ENCODE results near the gene PPP1R17. TPM values are rescaled to one million over a fixed set of nuclear protein-coding genes. Genes with fewer than 3 reads are reported as not detected.

PPP1R17 gene
- total RNA-seq, 1 donor from 2014 or later: not detected

DNA sequence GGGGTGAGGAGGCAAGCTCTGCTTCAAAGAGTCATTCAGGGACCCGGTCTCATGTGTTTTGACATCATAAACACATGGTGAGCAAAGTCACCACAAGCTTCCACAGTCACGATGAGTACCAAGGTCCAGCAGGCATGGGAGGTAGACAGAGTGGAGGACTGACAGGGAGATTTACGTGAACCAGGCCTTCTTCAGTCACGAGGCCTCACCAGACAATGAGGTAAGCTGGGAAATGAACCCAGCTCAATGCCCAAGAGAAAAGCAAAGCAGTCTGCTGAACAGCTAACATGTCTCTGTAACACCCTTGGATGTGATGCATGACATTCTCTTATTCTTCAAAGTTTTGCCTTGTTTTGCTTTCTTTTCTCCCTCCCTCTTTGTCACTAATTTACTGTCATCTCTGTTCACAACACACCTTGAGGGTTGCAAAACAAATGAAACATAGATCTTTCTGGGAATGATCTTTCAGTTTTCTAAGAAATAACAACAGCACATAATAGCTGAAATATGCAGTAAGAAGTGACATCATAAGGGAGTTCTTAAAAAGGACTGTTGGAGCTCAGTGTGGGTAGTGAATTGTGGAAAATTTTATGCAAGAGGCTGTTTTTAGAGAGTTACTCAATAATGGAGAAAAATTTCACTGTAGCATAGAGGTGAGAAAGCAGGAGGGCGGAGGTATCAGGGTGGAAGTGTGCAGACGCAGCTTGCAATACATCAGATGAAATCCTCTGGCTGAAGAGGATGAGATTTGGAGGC, 9.0 kb downstream of the PPP1R17 start:
- no peaks in the 10 kb centered on the region for H3K9me3 Mint-ChIP-seq (ENCODE audit: unreplicated experiment)
- DNase-seq (ENCODE audit: extremely low spot score, unreplicated experiment): no peak
- H3K27me3 Mint-ChIP-seq (ENCODE audit: unreplicated experiment): peaks cover 16% of the 10 kb centered on the region
- no peak overlapping the region for H3K27ac Mint-ChIP-seq (ENCODE audit: unreplicated experiment)
- no peak overlapping the region for H3K4me3 Mint-ChIP-seq (ENCODE audit: unreplicated experiment)
- TF ChIP-seq, protein P1, sequence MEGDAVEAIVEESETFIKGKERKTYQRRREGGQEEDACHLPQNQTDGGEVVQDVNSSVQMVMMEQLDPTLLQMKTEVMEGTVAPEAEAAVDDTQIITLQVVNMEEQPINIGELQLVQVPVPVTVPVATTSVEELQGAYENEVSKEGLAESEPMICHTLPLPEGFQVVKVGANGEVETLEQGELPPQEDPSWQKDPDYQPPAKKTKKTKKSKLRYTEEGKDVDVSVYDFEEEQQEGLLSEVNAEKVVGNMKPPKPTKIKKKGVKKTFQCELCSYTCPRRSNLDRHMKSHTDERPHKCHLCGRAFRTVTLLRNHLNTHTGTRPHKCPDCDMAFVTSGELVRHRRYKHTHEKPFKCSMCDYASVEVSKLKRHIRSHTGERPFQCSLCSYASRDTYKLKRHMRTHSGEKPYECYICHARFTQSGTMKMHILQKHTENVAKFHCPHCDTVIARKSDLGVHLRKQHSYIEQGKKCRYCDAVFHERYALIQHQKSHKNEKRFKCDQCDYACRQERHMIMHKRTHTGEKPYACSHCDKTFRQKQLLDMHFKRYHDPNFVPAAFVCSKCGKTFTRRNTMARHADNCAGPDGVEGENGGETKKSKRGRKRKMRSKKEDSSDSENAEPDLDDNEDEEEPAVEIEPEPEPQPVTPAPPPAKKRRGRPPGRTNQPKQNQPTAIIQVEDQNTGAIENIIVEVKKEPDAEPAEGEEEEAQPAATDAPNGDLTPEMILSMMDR (IDR thresholded peaks at IDR 0.05): no peak
- no peaks in the 10 kb centered on the region for H3K36me3 Mint-ChIP-seq (ENCODE audit: unreplicated experiment)
- H3K4me1 Mint-ChIP-seq (ENCODE audit: unreplicated experiment): no peaks in the 10 kb centered on the region

DNA sequence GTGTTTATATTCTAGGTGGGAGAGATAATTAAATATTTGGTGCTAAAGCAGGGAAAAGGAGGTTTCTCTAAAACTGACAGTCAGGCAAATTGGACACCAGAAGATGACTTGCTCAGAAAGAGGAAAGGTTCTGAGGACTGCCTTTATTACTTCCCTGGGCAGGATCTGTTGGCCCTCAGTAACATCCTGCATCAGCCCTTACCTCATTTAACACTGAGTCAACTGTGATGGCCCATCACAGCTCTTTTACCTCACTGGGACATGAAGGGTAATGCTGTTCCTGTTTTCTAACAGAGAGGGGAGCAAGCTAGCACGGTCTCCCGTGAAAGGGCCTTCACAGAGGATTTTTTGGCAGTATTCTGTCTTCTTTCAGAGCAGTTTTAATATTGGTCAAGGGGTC, 12.0 kb downstream of the PPP1R17 start:
- no peaks in the 10 kb centered on the region for H3K4me1 Mint-ChIP-seq (ENCODE audit: unreplicated experiment)
- peaks cover 12% of the 10 kb centered on the region for H3K27me3 Mint-ChIP-seq (ENCODE audit: unreplicated experiment)
- H3K9me3 Mint-ChIP-seq (ENCODE audit: unreplicated experiment): no peaks in the 10 kb centered on the region
- TF ChIP-seq, protein P1 (IDR thresholded peaks at IDR 0.05): no peak
- no peak for DNase-seq (ENCODE audit: extremely low spot score, unreplicated experiment)
- H3K27ac Mint-ChIP-seq (ENCODE audit: unreplicated experiment): no peak overlapping the region
- H3K4me3 Mint-ChIP-seq (ENCODE audit: unreplicated experiment): no peak overlapping the region
- no peaks in the 10 kb centered on the region for H3K36me3 Mint-ChIP-seq (ENCODE audit: unreplicated experiment)

DNA sequence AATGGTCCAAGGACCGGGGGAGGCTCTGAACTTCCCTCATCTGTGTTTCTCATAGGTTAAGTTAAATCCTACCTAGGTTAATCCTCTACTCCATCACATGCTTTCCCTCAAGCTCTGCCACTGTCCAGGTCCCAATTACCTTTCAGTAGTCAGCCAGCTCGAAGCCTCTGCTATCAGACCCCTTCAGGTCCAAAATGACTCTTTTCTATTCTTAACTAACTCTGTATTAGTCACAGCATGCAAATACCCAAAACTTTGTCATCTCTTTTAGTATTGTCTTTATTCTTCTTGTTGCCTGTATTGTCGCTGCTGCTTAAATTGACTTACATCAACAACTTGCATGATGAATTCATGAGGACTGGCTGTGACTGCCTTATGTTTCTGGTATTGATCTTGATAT, 15.3 kb downstream of the PPP1R17 start:
- Mint-ChIP-seq H3K4me3 (ENCODE audit: unreplicated experiment) (no peak overlapping the region), H3K27ac (ENCODE audit: unreplicated experiment) (no peak overlapping the region), H3K9me3 (ENCODE audit: unreplicated experiment) (no peaks in the 10 kb centered on the region), H3K4me1 (ENCODE audit: unreplicated experiment) (no peaks in the 10 kb centered on the region), H3K27me3 (ENCODE audit: unreplicated experiment) (peaks cover 9% of the 10 kb centered on the region), H3K36me3 (ENCODE audit: unreplicated experiment) (peaks cover 3% of the 10 kb centered on the region)
- TF ChIP-seq, protein P1 (IDR thresholded peaks at IDR 0.05): no peak
- DNase-seq (ENCODE audit: extremely low spot score, unreplicated experiment): no peak

DNA sequence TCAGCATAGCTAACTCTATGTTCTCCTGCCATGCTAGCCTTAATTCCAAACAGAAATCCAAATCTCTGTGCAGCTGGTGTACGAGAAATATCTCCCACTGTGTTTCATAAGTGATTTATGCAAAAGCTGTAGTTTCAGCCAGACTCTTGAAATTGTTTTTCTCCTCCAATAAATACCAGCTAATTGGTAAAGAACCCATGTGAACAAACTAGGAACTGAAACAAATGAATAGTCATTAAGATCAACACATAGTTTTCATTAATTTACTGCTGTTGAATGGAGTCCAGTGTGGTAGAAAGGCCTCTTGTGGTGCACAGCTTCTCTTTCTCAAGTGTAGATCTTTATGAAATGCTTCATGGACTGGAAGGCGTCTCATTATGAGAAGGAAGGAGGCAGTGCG, 18.4 kb downstream of the PPP1R17 start:
- no peak overlapping the region for H3K27ac Mint-ChIP-seq (ENCODE audit: unreplicated experiment)
- no peak overlapping the region for H3K4me3 Mint-ChIP-seq (ENCODE audit: unreplicated experiment)
- H3K36me3 Mint-ChIP-seq (ENCODE audit: unreplicated experiment): peaks cover 3% of the 10 kb centered on the region
- TF ChIP-seq, protein P1 (IDR thresholded peaks at IDR 0.05): no peak
- H3K4me1 Mint-ChIP-seq (ENCODE audit: unreplicated experiment): no peaks in the 10 kb centered on the region
- DNase-seq (ENCODE audit: extremely low spot score, unreplicated experiment): no peak
- peaks cover 4% of the 10 kb centered on the region for H3K27me3 Mint-ChIP-seq (ENCODE audit: unreplicated experiment)
- no peaks in the 10 kb centered on the region for H3K9me3 Mint-ChIP-seq (ENCODE audit: unreplicated experiment)

DNA sequence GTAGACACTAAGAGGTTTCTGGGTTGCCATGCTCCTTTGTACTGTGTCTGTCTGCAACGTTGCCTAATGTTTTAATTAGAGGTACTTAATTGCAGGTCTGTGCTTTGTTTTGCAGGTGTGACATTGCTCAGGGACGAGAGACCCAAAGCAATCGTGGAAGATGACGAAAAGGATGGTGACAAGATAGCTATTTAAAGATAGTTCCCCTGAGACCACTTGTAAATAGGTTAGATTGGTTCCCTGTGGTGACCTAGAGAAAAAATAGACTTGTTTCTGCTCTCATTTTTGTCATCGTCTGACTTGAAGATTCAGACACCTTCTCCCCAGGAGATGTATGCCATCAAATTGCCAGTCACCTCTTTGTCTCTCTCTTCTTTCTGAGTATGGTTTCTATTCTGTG, 20.1 kb downstream of the PPP1R17 start:
- Mint-ChIP-seq H3K36me3 (ENCODE audit: unreplicated experiment) (peaks cover 3% of the 10 kb centered on the region), H3K4me3 (ENCODE audit: unreplicated experiment) (no peak overlapping the region), H3K9me3 (ENCODE audit: unreplicated experiment) (no peaks in the 10 kb centered on the region), H3K27me3 (ENCODE audit: unreplicated experiment) (peaks cover 4% of the 10 kb centered on the region), H3K27ac (ENCODE audit: unreplicated experiment) (no peak overlapping the region), H3K4me1 (ENCODE audit: unreplicated experiment) (no peaks in the 10 kb centered on the region)
- TF ChIP-seq, protein P1 (IDR thresholded peaks at IDR 0.05): no peak
- no peak for DNase-seq (ENCODE audit: extremely low spot score, unreplicated experiment)
